ENCODE measurements around the gene RGS7.

RGS7 gene

DNA sequence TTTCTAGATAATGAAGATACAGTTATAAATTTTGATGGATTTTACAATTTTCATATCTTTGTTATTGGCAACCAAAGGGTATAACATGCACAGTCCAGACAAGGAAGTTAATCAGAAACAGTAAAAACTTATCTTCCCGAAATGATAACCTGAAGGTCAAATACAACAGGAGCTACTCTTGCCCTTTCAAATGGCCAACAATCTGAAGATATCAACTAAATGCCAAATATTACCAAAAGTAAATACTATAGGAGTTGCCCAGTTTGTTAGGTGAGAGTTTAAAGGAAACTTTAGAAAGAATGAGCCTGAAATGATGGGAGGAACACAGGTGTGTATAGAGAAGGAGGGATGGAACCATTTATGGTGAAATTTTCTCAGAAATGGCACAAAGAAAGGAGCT is 153.2 kb downstream of the RGS7 start:
- no peak for TF ChIP-seq CTCF (IDR thresholded peaks at IDR 0.05; ENCODE audit: low read depth, low read length)
- no peak for TF ChIP-seq POLR2A (IDR thresholded peaks at IDR 0.05; ENCODE audit: extremely low read depth, insufficient read length)
- TF ChIP-seq MAX (IDR thresholded peaks at IDR 0.05; ENCODE audit: low read depth, low read length) = no peak
- no peak for TF ChIP-seq MYC (IDR thresholded peaks at IDR 0.05; ENCODE audit: low read depth, low read length)
- no peak overlapping the region for H3K4me3 ChIP-seq (ENCODE audit: low read depth, low read length)
- no peak for DNase-seq (ENCODE audit: low read depth)

GRCh38 chr1:241202401-241202800 is 154.6 kb downstream of the RGS7 start:
- TF ChIP-seq MYC (IDR thresholded peaks at IDR 0.05; ENCODE audit: low read depth, low read length) = no peak
- no peak for TF ChIP-seq CTCF (IDR thresholded peaks at IDR 0.05; ENCODE audit: low read depth, low read length)
- TF ChIP-seq MAX (IDR thresholded peaks at IDR 0.05; ENCODE audit: low read depth, low read length) = no peak
- no peak for TF ChIP-seq POLR2A (IDR thresholded peaks at IDR 0.05; ENCODE audit: extremely low read depth, insufficient read length)
- DNase-seq (ENCODE audit: low read depth) = no peak
- H3K4me3 ChIP-seq (ENCODE audit: low read depth, low read length) = no peak overlapping the region

DNA sequence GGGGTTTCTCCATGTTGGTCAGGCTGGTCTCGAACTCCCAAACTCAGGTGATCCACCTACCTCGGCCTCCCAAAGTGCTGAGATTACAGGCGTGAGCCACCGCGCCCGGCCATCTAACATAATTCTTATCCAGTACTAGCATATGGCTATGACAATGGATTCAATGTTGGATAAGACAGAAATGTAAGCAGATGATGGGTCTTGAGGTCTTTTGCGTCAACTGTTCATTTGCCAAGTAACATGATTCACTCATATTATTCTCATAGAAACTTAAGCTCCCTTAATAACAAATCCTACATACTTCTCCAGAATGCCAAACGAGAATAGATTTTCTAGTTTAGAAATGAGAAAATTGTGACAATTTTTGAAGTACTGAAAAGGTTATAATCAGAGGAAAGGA is 170.3 kb downstream of the RGS7 start:
- no peak overlapping the region for H3K4me3 ChIP-seq (ENCODE audit: low read depth, low read length)
- no peak for DNase-seq (ENCODE audit: low read depth)
- no peak for TF ChIP-seq MYC (IDR thresholded peaks at IDR 0.05; ENCODE audit: low read depth, low read length)
- TF ChIP-seq POLR2A (IDR thresholded peaks at IDR 0.05; ENCODE audit: extremely low read depth, insufficient read length) = no peak
- TF ChIP-seq MAX (IDR thresholded peaks at IDR 0.05; ENCODE audit: low read depth, low read length) = no peak
- no peak for TF ChIP-seq CTCF (IDR thresholded peaks at IDR 0.05; ENCODE audit: low read depth, low read length)

- H3K4me3 ChIP-seq (ENCODE audit: low read depth, low read length) = no peak overlapping the region
- TF ChIP-seq POLR2A (IDR thresholded peaks at IDR 0.05; ENCODE audit: extremely low read depth, insufficient read length) (no peak), MAX (IDR thresholded peaks at IDR 0.05; ENCODE audit: low read depth, low read length) (no peak), MYC (IDR thresholded peaks at IDR 0.05; ENCODE audit: low read depth, low read length) (no peak), CTCF (IDR thresholded peaks at IDR 0.05; ENCODE audit: low read depth, low read length) (no peak)
- DNase-seq (ENCODE audit: low read depth) = no peak
These were observed 175.0 kb downstream of the RGS7 start for GRCh38 chr1:241181971-241182370.

- TF ChIP-seq CTCF (IDR thresholded peaks at IDR 0.05; ENCODE audit: low read depth, low read length) (no peak), MAX (IDR thresholded peaks at IDR 0.05; ENCODE audit: low read depth, low read length) (no peak), MYC (IDR thresholded peaks at IDR 0.05; ENCODE audit: low read depth, low read length) (no peak), POLR2A (IDR thresholded peaks at IDR 0.05; ENCODE audit: extremely low read depth, insufficient read length) (no peak)
- DNase-seq (ENCODE audit: low read depth) = no peak
- H3K4me3 ChIP-seq (ENCODE audit: low read depth, low read length) = no peak overlapping the region
These were observed 175.5 kb downstream of the RGS7 start for GRCh38 chr1:241181471-241181870.

GRCh38 chr1:241180569-241180968 is 176.4 kb downstream of the RGS7 start:
- no peak for DNase-seq (ENCODE audit: low read depth)
- no peak overlapping the region for H3K4me3 ChIP-seq (ENCODE audit: low read depth, low read length)
- no peak for TF ChIP-seq MYC (IDR thresholded peaks at IDR 0.05; ENCODE audit: low read depth, low read length)
- TF ChIP-seq MAX (IDR thresholded peaks at IDR 0.05; ENCODE audit: low read depth, low read length) = no peak
- no peak for TF ChIP-seq CTCF (IDR thresholded peaks at IDR 0.05; ENCODE audit: low read depth, low read length)
- no peak for TF ChIP-seq POLR2A (IDR thresholded peaks at IDR 0.05; ENCODE audit: extremely low read depth, insufficient read length)
